Posterior cingulate gyrus (tissue), 11 donors: Measurements from ENCODE around the gene KRT83.
"Not testable (repeated sequence)": the region's sequence is repeated elsewhere in the genome, so short reads cannot be mapped to it uniquely, and the experiment has no call there.

ENCODE experiments used
- DNase-seq, 10 donors: peaks; one replicate each; pipeline versions ENCODE4 v3.0.0 to v3.0.0-alpha.2; 2020 to 2021; ENCODE audit warnings: mixed read lengths in 3 of 10
- intact Hi-C: fragments of 100-400 bp; cut with DNase I; formaldehyde crosslinking; loops from one replicate; pipeline ENCODE4 v1.15.1; 2023

The KRT83 gene

DNA sequence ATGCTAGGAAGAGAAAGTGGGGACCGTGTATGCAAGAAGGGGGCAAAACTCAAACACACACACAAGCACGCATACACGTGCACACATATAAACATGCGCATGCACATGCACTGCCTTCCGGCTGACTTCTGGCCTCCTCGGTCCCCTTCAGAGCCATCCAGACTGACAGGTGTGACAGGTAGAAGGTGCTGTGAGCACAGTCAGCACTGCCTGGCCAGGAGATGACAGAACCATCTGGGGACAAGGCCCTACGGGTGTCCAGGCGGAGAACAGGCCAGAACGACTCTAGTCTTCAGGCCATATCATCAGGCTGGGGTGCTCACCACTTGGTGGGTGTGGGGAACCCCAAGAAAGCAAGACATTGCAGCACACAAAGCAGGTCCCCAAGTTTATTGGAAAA, 7.3 kb downstream of the KRT83 start:
- DNase-seq: no peak
- intact Hi-C loops: no loop called here

DNA sequence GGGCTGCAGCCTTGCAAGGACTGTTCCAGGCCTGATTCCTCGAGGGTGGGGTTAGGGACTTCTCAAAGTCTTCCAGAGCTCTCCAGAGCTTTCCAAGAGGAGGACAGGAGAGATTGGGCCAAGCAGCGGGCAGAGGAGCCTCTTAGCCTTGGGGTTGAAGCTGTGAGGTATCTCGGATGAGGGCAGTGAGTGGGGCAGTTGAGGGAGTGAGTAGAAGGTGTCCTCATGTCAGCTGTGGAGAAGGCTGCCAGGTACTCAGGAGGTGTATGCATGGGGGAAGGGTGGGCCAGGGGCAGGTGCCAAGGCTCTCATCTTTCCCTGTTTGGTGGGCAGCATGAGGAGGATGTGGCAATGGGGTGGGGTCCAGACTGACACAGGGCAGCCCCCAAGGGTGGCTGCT, 7.7 kb downstream of the KRT83 start:
- no peak for DNase-seq
- intact Hi-C loops: no loop called here

DNA sequence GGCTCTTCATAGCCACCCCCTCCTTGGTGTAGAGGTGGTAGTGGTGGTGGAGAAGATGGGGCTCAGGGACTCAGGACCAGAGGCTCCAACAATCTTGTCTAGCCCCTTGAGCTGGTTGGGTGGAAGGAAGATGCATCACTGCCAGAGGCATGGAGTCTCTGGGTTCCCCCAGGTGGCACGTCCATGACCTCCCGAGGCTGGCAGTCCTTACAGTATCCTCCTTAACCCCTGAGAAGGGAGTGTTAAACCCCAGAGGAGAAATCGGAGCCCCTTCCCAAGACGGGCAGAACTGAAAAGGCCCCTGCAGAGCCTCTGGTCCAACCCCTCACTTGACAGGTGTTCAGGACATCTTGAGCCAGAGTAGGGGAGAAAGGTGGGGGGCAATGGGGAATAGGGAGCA, 9.1 kb downstream of the KRT83 start:
- intact Hi-C loops: no loop called here
- no peak for DNase-seq

DNA sequence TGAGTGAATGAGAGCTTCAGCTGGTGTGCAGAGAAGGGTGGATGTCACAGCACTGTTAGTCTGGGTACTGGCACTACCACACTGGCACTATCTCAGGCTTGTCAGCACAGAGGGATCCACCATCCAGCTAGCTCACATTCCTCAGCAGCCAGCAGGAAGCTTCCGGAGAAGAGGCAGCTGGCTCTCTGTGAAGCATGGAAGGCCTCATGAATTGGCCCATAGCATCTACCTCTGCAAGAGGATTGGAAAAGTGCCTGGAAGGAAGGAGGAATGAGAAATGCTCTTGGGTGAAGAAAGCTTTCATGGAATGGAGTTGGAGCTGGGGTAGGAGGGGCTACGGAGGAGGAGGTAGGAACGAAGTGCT, 9.9 kb downstream of the KRT83 start:
- peak in 2 of 10 donors; percentile 37 to 91 for DNase-seq
- intact Hi-C loops: no loop called here

DNA sequence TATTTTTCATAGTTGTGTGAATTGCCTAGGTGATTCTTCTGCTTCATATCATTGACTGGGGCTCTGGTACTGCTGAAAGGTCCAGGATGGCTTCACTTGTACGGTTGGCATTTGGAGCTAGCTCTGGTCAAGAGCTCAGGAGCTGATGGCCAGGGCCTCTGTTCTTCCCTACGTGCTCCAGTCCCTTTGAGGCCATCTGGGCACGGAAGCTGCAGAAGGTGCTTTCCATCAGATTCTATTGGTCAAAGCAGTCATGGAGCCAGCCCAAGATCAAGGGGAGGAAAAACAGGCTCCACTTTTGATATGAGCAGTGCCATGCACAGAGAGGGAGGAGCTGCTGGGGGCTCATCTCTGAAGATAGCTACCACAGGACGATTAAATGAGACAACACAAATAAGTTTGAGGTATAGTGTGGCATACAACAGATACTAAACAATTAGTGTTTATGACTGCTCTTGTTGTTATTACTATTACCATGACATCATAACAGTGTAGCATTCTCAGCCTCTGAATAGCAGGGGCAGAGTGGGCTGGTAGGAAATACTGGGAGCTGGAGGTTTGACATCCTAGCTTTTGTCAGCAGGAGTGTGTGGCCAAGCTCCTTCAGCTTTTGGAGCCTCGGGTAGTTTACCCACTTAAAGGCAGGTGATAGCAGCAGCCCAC, 10.4 kb downstream of the KRT83 start:
- DNase-seq: no peak
- intact Hi-C loops: no loop called here

DNA sequence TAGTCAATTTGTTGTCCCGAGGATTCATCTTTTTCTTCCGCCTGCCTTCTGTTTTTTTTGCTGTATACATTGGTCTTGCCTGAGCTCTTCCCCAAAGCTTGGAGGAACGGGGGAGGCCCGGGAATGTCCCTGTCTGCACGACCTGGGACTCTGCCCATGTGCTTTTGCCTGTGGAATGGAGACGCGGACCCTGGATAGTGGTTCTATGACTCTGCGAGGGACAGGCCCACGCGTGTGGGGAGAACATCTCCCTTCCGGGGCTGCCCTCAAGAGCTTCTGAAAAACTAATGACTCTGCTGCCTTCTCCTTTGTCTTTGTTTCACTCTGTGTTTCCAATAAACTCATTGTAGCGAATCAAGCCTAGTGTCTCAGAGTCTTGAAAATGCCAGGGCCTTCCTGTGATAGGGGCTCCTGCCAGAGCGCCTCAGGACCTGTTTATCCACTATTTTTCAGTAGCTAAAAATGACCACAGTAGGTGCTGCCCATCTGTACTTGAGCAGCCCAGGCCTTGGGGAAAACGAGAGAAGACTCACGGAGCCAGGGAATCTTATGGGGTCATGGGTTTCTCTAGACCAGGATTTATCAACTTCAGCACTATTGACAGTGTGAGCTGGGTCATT, 12.3 kb downstream of the KRT83 start:
- peak in 2 of 10 donors; percentile 41 to 80 for DNase-seq
- intact Hi-C loops: no loop called here

DNA sequence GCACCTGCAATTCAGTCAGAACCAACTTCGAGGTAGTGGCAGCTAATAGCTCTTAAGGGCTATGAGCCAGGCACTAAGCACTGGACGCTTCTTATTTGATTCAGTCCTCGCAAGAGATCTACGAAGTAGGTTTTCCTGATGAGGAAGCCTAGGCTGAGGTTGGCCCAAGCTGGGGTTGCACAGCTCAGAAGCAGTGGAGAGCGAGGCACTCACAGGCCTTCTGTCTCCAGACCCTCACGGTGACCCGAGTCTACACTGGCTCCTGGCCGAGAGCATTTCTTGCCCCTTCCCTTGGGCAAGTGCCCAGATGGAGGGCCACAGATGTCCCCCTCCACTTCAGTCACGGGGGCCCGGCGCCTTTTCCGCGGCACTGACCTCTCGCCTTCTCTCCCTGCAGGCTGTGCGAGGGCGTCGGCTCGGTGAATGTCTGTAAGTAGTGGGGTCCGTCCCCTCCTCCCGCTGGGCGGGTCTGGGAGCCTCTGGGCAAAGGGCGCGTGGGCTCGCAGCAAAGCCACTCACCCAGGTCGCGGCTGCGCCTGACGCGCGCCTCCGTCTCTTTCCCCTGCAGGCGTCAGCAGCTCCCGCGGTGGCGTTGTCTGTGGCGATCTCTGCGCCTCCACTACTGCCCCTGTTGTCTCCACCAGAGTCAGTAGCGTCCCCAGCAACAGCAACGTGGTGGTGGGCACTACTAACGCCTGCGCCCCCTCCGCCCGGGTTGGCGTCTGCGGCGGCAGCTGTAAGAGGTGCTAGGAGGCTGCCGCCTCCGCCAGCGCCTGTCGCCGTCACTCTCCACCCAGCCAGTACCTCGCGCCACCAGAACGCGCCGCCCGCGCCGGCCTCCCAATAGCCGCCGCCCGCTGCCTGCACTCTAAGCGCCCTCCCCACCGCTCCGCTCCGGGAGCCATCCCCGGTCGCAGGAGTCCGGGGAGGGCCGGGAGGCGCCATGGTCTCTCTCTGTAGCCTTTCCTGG, 13.1 kb downstream of the KRT83 start:
- intact Hi-C loops: no loop called here
- peak; percentile 53 to 96 (median 80) for DNase-seq

DNA sequence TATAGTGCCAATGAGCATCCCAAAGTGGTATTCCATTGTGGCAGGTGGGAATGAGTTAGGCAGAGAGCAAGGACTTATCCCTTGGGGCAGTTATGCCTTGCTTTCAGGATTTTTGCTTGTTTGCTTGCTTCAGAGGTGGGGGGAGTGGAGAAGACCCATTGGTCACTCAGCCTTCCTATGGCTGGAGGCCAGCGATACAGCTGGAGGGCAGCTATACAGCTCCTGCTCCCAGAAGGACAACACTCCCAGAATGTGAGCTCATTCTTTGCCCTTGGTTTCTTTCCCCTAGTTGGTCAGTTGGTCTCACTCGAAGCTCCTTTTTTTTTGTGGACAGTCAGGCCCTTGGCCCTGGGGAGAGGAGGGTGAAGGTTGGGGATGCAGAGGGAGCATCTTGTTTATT, 14.5 kb downstream of the KRT83 start:
- DNase-seq: peak in 1 of 10 donors; percentile 29
- intact Hi-C loops: no loop called here

DNA sequence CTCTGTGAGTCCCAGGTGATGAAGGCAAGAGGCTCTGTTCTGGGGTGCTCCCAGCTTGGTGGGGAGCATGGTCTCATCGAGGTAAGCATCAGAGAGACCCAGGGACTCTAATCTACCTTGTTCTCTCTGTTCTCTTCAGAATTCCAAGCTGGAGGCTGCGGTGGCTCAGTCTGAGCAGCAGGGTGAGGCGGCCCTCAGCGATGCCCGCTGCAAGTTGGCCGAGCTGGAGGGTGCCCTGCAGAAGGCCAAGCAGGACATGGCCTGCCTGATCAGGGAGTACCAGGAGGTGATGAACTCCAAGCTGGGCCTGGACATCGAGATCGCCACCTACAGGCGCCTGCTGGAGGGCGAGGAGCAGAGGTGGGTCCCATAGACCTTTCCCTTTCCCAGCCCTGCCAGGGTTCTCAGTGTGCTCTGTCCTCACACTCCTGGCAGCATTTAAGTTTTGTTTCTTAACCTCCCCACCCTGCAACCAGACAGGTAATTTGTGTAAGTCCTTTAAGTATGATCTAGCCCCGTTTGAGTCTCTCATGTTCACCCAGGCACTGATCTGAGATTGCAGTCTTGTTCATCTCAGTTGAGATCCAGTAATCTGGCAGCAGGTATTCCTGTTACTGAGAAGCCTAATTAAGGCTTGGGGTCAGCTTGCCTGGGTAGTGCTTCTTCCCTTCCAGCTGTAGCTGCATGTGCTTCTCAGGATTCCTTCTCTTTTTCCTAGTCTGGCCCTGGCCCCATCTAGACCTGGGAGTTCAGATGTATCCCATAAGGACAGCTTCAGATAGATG, 15.1 kb downstream of the KRT83 start:
- peak in 1 of 10 donors; percentile 32 for DNase-seq
- intact Hi-C loops: no loop called here

DNA sequence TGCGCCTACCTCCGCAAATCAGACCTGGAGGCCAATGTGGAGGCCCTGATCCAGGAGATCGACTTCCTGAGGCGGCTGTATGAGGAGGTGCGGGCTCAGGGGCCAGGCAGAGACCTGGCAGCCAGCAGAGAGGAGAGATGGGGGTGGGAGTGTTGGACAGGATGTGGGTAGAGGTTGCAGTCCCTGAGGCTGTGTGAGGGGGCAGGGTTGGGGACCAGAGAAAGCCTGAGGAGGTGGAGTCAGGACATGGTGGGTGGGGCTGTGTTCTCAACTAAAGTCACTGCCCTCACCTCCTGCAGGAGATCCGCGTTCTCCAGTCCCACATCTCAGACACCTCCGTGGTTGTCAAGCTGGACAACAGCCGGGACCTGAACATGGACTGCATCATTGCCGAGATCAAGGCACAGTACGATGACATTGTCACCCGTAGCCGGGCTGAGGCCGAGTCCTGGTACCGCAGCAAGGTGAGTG, 16.2 kb downstream of the KRT83 start:
- peak in 1 of 10 donors; percentile 80 for DNase-seq

DNA sequence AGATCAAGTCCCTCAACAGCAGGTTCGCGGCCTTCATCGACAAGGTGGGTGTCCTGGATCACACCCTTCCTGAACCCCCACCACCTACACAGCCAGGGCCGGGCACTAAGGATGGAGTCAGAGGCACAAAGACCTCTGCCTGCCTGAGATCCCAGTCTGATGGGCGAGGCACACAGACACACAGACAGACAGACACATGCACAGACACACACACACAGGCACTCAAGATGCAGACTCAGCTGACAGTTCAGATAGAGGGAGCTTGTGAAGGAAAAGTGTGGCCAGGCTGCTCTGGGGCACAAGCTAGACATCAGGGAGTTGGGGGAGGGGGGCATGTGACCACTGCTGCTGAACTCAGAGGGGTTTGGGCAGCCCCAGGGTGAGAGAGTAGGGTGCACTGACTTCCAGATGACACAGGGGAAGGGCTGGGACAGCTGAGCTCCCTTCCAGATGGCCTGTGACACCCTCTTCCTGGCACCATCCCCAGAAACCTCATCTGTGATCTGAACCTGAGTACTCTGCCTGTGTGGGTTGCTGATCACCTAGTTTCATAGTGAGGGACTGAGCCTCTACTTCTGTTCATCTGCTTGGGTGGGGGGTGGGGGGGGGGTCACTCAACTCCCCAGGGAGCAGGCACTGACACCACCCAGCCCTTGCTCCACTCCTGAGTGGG, 18.8 kb downstream of the KRT83 start:
- DNase-seq, intact Hi-C loops: not testable (repeated sequence)

More for the DNA sequence above, 16.2 kb downstream of the KRT83 start:
- intact Hi-C loops: not testable (repeated sequence)

DNA sequence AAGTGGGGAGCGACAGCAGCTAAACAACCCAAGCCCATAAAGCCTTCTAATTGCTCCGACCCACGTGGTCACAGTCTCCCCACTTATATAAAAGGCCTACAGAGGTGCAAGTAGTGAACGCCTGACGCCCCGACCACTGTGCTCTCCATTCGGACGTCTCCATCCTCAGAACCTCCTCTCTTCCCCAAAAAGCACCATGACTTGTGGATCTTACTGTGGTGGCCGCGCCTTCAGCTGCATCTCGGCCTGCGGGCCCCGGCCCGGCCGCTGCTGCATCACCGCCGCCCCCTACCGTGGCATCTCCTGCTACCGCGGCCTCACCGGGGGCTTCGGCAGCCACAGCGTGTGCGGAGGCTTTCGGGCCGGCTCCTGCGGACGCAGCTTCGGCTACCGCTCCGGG, 19.5 kb downstream of the KRT83 start:
- DNase-seq: peak in 2 of 10 donors; percentile 25 to 60
- intact Hi-C loops: not testable (repeated sequence)

DNA sequence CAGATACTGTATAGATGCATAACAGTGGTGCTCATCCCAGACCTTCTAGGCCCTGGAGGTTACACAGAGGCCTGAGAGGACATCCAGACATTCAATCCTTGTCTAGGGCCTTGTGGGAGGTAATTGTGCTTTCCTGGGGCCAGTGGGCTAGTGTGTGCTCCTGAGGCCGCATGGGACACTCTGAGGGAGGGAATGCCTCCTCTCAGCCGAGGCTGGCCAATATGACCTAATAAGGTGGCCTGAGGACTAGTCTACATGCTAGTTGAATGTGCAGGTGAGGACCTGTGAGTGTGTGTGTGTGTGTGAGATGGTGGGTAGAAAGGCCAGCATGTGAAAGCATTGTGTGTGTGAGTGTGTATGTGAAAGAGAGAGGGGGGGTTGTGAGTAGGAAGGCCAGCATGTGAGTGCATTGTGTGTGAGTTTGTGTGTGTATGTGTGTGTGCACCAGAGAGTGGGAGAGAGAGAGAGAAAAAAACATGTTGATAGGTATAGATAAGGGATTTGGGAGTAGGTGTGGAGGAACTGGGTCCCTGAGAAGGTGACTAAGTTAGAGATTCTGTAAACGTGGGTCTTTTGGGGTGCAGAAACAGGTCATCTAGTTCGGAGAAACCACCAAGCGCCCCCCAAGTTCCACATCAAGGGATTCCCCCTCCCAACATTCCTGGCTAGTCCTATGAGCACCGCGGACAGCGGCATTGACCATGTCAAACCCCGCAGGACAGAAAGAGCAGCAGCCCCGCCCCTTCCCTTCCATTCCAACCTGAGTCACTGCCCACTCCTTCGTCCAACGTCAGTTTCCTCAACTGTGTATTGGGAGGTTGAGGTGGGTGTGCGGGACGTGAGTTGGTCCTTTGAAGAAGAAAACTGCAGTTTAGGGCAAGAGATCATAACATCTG, 20.2 kb downstream of the KRT83 start:
- DNase-seq: peak in 2 of 10 donors; percentile 42 to 66
- intact Hi-C loops: no loop called here

DNA sequence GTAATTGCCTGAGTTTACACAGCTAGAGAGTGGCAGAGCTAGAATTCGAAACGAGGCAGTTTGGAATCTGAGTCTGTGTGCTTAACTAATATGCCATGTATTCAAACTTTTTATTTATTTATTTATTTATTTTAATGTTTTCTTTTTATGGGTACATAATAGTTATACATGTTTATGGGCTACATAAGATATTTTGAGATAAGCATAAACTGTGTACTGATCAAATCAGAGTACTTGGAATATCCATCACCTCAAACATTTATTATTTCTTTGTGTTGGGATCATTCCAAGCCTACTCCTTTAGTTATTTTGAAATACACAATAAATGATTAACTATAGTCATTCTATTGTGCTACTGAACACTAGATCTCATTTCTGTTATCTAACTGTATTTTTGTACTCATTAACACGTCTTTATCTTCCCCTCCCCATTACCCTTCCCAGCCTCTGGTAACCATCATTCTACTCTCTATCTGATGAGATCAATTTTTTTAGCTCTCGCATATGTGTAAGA, 22.5 kb downstream of the KRT83 start:
- intact Hi-C loops: no loop called here

DNA sequence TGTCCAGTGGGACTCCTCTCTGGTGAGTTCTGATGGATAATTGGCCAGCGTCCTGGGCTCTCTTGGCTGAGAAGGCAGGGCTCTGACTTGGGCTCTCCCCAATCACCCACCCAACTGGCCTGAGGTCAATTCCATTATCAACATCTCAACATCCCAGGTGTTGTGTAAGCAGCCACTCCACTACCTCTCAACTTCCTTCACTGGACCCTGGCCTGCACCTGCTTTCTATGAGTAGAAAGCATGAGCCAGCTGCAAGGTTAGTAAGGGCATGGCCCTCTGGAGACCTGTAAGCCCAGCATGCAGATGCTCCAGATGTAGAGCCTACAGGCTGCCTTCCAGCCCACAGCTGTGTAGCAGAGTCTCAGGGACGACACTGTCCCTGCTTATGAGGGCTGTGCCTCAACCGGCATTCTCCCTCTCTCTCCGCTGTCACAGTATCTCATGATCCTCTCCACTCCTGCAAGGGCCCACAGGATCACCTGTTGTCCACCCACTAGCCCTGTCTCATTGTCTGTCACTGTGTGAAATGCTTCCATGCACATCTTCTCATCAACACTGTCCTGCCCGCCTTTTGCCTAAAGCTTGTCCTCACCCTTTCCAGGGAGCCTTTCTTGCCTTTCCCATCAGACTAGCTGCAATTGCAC, 24.5 kb downstream of the KRT83 start:
- peak in 1 of 10 donors; percentile 51 for DNase-seq
- intact Hi-C loops: no loop called here

More for the DNA sequence above, 22.5 kb downstream of the KRT83 start:
- no peak for DNase-seq

DNA sequence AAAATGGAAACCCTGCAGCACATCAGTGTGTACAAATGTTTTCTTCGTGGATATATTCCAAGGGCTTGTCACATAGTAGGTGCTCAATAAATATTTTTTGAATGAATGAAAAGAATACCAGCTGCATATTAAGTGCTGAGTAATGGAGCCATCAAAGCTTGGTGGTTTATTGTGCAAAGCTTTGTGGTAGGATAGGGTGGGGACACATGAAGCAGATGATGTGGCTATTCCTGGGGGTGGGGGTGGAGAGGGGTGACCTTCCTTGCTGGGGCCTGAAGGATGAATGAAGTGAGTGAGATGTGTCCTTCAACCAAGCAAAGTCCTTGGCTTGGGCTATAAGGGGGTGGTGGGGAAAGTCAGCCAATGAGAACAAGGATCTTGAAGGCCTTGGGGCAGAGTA, 25.5 kb downstream of the KRT83 start:
- intact Hi-C loops: no loop called here
- peak in 1 of 10 donors; percentile 3 for DNase-seq

DNA sequence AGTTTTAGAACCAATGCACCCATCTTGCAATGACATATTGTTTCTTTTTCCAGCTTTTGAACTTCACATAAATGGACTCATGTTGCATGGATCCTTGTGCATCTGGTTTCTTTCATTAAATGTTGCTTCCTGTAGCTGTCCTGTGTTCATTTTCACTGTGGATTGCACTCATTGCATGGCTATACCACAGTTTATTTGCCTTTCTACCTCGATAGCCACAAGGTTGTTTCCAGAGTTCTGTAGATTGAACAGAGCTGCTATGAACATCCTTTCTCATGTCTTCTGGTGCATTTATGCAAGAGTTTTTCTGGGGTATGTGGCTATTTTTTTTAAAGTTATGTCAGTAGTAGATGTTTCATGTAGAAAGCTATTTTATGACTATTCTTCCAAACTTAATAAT, 26.4 kb downstream of the KRT83 start:
- DNase-seq: no peak
- intact Hi-C loops: no loop called here

DNA sequence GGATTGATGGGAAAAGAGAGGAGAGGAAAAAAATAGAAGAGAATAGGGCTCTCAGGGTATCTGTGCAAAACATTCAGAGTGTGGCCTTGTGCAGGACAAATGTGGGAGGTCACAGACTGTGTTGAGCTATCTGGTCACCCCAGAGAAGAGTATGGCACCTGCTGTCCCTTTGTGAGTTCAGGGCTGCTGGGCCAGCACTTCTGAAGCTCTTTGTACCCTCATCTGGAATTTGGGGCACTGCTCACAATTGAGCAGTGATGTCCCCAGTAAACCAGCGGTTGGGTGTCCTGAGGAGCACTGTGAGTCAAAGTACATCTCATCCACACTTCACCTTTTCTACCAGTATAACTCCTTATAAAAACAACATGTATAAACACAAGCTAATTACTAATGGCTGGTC, 27.3 kb downstream of the KRT83 start:
- intact Hi-C loops: no loop called here

More for the DNA sequence above, 27.3 kb downstream of the KRT83 start:
- DNase-seq: peak in 1 of 10 donors; percentile 20
